NCI-H1417 (cell line): ENCODE measurements around the gene NAPEPLD.
A peak's percentile ranks its signal among the peaks of the same experiment; 100 is the strongest.
"Not testable (repeated sequence)": the region's sequence is repeated elsewhere in the genome, so short reads cannot be mapped to it uniquely, and the experiment has no call there.

ENCODE experiments used
- DNase-seq, 3 experiments: peaks; one replicate each; lab custom pipeline; 2025; lab: John Stamatoyannopoulos, UW

NAPEPLD gene

DNA sequence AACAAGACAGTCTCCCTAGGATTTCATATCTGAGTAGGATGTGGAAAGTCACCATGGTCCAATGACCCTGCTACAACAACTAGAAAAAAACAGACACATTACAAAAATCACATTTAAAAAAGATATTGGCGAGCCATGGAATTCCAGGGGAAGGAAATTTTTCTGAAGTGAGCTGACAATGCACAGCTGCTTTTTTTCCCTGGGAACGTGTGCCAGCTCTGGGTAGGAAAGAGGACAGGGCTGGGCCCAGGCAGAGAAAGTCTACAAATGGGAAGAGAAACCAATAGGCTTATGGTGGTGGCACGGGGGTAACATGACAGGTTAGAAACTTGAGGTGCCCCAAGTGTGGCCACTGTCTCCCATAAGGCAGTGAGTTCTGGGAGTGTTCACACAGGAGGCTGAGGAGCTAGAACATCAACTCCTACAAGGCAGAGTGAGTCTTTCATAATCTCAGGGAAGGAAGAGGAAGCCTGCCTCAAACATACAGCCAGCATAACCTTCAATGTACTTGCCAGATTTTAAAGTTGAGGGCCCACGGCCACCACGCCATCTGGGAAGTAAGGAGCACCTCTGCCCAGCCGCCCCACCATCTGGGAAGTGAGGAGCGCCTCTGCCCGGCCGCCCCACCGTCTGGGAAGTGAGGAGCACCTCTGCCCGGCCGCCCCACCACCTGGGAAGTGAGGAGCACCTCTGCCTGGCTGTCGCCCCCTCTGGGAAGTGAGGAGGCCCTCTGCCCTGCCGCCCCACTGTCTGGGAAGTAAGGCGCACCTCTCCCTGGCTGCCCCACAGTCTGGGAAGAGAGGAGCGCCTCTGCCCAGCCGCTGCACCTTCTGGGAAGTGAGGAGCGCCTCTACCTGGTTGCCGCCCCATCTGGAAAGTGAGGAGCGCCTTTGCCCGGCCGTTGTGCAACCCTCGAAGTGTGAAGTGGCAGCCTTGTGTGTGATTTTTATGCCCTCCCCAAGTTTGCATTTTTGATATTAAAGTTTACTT, 80.2 kb downstream of the NAPEPLD start:
- no peak for DNase-seq

DNA sequence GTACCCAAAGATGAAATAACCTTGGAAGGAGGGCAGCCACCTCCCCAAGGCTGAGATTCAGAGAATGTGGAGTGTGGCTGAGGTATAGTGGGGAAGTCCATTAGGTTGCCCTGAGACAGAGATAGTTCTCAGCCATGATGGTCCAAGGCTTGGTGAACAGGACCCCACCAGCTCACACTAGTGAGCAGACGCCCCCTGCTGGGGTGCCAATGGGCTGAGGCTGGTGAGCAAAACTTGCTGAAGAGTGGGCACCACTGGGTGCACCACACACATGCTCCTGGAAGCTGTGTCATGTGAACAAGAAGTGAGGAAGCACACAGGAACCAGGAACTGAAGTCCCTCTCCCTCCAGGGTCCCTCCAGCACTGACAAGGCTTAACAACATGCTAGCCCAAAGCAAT, 83.2 kb downstream of the NAPEPLD start:
- DNase-seq = peak; percentile 17 to 31 (median 26)

DNA sequence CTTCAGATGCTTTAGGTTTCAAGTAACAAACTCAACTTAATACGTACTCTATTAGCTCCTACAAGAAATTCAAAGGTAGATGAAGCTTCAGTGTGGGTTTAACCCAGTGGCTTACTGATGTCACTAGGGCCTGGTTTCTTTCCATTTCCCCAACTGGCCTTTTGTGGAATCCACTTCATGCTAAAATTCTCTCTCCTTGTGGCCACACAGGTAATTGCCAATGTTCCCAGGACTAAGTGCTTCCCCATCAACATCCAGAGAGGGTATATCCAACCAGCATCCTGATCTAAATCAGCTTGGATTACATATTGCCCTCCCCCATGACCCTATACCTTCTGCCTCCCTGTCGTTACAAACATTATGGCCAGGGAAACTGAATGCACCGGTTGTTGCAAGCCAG, 85.0 kb downstream of the NAPEPLD start:
- peak in 1 of 3 experiments; percentile 36 for DNase-seq

DNA sequence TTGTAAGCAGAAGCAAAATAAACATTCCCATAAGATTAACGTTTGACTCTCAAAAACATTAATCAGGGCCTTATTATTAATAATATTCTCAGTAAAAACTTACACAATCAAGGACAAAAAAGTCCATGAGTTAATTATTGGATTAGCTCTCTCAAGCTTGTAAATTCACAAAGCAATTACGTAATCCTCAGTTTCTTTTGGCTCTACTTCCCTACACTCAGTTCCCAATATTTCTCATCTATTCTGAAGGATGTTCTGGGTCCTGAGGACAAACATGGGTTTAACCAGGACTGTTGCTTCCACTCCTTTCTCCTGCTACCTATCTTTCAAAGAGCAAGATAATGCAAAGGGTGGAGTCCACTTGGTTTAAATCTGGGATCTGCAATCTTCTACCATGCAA, 89.4 kb downstream of the NAPEPLD start:
- no peak for DNase-seq

DNA sequence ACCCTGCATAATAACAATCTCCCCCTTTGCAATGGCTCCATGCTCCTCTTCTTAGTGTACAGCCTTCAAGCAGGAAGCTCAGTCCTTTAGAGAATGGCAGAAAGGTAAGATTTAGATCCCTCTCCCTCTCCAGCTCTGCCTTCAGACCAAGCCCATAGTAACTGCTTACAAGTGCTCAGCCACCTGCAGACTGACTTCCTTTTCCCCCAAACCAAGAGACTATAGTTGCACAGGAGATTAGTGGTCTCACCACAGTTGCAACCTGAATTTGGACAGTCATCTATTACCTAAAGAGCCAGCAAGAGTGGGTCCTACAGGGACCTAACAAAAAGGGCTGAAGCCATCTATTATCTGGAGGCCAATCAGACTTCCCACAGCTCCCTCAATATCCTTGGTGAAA, 90.8 kb downstream of the NAPEPLD start:
- no peak for DNase-seq

DNA sequence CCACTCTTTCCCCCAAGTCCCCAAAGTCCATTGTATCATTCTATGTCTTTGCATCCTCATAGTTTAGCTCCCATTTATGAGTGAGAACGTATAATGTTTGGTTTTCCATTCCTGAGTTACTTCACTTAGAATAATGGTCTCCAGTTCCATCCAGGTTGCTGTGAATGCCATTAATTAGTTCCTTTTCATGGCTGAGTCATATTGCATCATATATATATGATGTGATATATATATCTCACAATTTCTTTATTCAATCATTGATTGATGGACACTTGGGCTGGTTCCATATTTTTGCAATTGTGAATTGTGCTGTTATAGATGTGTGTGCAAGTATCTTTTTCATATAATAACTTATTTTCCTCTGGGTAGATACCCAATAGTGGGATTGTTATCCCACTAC, 92.9 kb downstream of the NAPEPLD start:
- DNase-seq = not testable (repeated sequence)

DNA sequence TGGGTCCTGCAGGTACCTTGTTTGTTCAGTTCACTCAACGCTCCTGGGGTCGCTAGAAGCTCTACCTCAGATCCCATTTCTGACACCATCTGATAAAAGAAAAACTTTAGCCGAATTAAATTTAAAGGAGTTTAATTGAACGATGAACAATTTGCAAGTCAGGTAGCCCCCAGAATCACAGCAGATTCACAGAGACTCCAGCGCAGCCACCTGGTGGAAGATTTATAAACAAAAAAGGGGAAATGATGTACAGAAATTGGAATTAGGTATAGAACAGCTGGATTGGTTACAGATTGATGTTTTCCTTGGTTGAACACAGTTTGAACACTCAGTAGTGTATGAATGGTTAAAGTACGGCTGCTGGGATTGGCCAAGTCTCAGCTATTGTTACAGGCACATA, 97.4 kb downstream of the NAPEPLD start:
- DNase-seq = no peak
